C4-2B (cell line): Measurements from ENCODE around the gene YPEL1.

Source experiments
- CTCF ChIP-seq: fragments of 450-650 bp; conservative IDR thresholded peaks from 2 replicates; pipeline ENCODE4 v1.5.1; 2017; ENCODE audit warnings: mild to moderate bottlenecking
- ZFX ChIP-seq: fragments of 450-650 bp; IDR thresholded peaks from 2 replicates; pipeline ENCODE4 v1.6.1; 2017

- TF ChIP-seq CTCF (no peak), ZFX (no peak)
Measured at GRCh38 chr22:21768435-21768834, 32.8 kb upstream of the YPEL1 start.
